NB4 (cell line): ENCODE measurements around the gene ANAPC5.

Experiments
- MYC ChIP-seq: IDR thresholded peaks from 2 replicates; pipeline ENCODE4 v1.6.1; 2011; ENCODE audit warnings: low read depth, low read length
- POLR2A ChIP-seq: IDR thresholded peaks from 2 replicates; pipeline ENCODE4 v1.6.1; 2011; ENCODE audit warnings: mild to moderate bottlenecking; ENCODE audit not compliant: insufficient read length; ENCODE audit errors: extremely low read depth
- TF ChIP-seq, protein P1 (sequence below): IDR thresholded peaks from one replicate; pipeline ENCODE4 v1.5.1; 2012; ENCODE audit warnings: low read depth, low read length
- TF ChIP-seq, protein P2 (sequence below): IDR thresholded peaks from 2 replicates; pipeline ENCODE4 v1.6.1; 2011; ENCODE audit warnings: low read depth, low read length

DNA sequence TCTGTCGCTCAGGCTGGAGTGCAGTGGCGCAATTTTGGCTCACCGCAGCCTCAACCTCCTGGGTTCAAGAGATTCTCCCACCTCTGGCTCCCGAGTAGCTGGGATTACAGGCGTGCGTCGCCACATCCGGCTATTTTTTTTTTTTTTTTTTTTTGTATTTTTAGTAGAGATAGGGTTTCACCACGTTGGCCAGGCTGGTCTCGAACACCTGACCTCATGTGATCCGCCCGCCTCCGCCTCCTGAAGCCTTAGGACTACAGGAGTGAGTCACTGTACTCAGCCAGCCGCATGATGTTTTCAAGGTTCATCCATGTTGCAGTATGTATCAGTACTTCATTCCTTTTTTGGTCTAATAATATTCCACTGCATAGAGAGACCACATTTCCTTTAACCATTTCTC, 45.3 kb upstream of the ANAPC5 start:
- TF ChIP-seq, protein P1, sequence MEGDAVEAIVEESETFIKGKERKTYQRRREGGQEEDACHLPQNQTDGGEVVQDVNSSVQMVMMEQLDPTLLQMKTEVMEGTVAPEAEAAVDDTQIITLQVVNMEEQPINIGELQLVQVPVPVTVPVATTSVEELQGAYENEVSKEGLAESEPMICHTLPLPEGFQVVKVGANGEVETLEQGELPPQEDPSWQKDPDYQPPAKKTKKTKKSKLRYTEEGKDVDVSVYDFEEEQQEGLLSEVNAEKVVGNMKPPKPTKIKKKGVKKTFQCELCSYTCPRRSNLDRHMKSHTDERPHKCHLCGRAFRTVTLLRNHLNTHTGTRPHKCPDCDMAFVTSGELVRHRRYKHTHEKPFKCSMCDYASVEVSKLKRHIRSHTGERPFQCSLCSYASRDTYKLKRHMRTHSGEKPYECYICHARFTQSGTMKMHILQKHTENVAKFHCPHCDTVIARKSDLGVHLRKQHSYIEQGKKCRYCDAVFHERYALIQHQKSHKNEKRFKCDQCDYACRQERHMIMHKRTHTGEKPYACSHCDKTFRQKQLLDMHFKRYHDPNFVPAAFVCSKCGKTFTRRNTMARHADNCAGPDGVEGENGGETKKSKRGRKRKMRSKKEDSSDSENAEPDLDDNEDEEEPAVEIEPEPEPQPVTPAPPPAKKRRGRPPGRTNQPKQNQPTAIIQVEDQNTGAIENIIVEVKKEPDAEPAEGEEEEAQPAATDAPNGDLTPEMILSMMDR, result no peak
- TF ChIP-seq POLR2A, result no peak
- TF ChIP-seq, protein P2, sequence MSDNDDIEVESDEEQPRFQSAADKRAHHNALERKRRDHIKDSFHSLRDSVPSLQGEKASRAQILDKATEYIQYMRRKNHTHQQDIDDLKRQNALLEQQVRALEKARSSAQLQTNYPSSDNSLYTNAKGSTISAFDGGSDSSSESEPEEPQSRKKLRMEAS, result no peak
- no peak for TF ChIP-seq MYC
